Lung (tissue), 16 donors: ENCODE results near the gene OR1F1. TPM values are rescaled to one million over a fixed set of nuclear protein-coding genes. Genes with fewer than 3 reads are reported as not detected.
"Not testable (repeated sequence)": the region's sequence is repeated elsewhere in the genome, so short reads cannot be mapped to it uniquely, and the experiment has no call there.

ENCODE experiments used
- ATAC-seq: fragments of 200-7000 bp; cut with Tn5 transposase; one replicate; pipeline ENCODE4 v1.9.1; 2020; ENCODE audit warnings: moderate number of reproducible peaks; ENCODE audit not compliant: insufficient read depth, low FRiP score
- DNase-seq, 3 donors: peaks; one replicate each; pipeline ENCODE4 v3.0.0-alpha.2; 2013 to 2017
- H3K27ac ChIP-seq, 2 donors: one replicate each; pipeline ENCODE4 v1.5.1; 2013; ENCODE audit warnings: mild to moderate bottlenecking in 2 of 2, moderate library complexity in 2 of 2, control low read depth in 1 of 2, inconsistent platforms in 1 of 2, low read depth in 1 of 2, low read length in 1 of 2
- H3K27me3 ChIP-seq, 3 donors: one replicate each; pipeline ENCODE4 v1.5.1; 2013; ENCODE audit warnings: low read length in 2 of 3; ENCODE audit not compliant: control insufficient read depth in 3 of 3, insufficient read depth in 3 of 3
- H3K36me3 ChIP-seq, 4 donors: one replicate each; pipeline ENCODE4 v1.5.1; 2013; ENCODE audit warnings: low read length in 4 of 4, mild to moderate bottlenecking in 1 of 4, moderate library complexity in 1 of 4; ENCODE audit not compliant: control insufficient read depth in 4 of 4, insufficient read depth in 4 of 4
- H3K4me1 ChIP-seq, 5 donors: one replicate each; pipeline ENCODE4 v1.5.1; 2013; ENCODE audit warnings: low read length in 5 of 5, mild to moderate bottlenecking in 2 of 5, moderate library complexity in 1 of 5; ENCODE audit not compliant: control insufficient read depth in 5 of 5, insufficient read depth in 5 of 5
- H3K4me3 ChIP-seq: one replicate; pipeline ENCODE4 v1.5.1; 2013; ENCODE audit warnings: mild to moderate bottlenecking, control low read depth, moderate library complexity
- H3K9ac ChIP-seq, 2 donors: one replicate each; pipeline ENCODE4 v1.5.1; 2013; ENCODE audit warnings: low read length in 2 of 2, control low read depth in 1 of 2; ENCODE audit not compliant: insufficient read depth in 1 of 2
- H3K9me3 ChIP-seq, 4 donors: one replicate each; pipeline ENCODE4 v1.5.1; 2013; ENCODE audit warnings: low read length in 3 of 4, mild to moderate bottlenecking in 1 of 4, moderate library complexity in 1 of 4; ENCODE audit not compliant: control insufficient read depth in 4 of 4, insufficient read depth in 3 of 4
- WGBS, 2 donors: extraction: QIAGEN DNeasy Blood & Tissue Kit; methylation state at CpG; one replicate each; pipeline ENCODE4 v1.1.7; 2013; 5-methylcytosine and 5-hydroxymethylcytosine counted together
- long read RNA-seq, 5 donors: transcript quantifications; one replicate each; lab custom pipeline, GENCODE V29; 2026
- polyA plus RNA-seq, 2 donors: library from polyadenylated mRNA; stranded (reverse); fragments of 200-250 nt; gene quantifications; one replicate each; pipeline ENCODE4 v1.2.1, GENCODE V29; 2013
- total RNA-seq, 2 donors: library from RNA; depleted of rRNA in 1 of 2; stranded (reverse); fragments of >200 nt in 1 of 2; gene quantifications; one replicate each; pipeline ENCODE4 v1.2.1, GENCODE V29; 2014 to 2021
- TF ChIP-seq, protein P1 (sequence below): IDR thresholded peaks from 2 replicates; pipeline ENCODE4 v1.5.1; 2012; ENCODE audit warnings: mild to moderate bottlenecking; ENCODE audit errors: control extremely low read depth, extremely low read depth
- donor health status: control.
- donor health status: control.
- donor health status: Bipolar disorder and iron deficiency.
- donor health status: healthy.
- donor health status: DM: yes; HTN: yes; CAD: no.

The OR1F1 gene
- total RNA-seq (not detected), polyA plus RNA-seq (not detected)
- long read RNA-seq, donor 1, result 0 reads
- long read RNA-seq, donor 2, result 0 reads
- long read RNA-seq, donor 3, result 0 reads
- long read RNA-seq, donor 4, result 0 reads
- long read RNA-seq, donor 5, result 0 reads

GRCh38 chr16:3187798-3188674, at the start of gene OR1F1:
OR1F1 (plus strand) TSS chr16:3188204.
- peaks cover 0 to 21% (median 0%) of the 10 kb centered on the region in 4 donors for H3K9me3 ChIP-seq
- H3K27ac ChIP-seq, result no peak within 1 kb of the TSS
- TF ChIP-seq, protein P1, sequence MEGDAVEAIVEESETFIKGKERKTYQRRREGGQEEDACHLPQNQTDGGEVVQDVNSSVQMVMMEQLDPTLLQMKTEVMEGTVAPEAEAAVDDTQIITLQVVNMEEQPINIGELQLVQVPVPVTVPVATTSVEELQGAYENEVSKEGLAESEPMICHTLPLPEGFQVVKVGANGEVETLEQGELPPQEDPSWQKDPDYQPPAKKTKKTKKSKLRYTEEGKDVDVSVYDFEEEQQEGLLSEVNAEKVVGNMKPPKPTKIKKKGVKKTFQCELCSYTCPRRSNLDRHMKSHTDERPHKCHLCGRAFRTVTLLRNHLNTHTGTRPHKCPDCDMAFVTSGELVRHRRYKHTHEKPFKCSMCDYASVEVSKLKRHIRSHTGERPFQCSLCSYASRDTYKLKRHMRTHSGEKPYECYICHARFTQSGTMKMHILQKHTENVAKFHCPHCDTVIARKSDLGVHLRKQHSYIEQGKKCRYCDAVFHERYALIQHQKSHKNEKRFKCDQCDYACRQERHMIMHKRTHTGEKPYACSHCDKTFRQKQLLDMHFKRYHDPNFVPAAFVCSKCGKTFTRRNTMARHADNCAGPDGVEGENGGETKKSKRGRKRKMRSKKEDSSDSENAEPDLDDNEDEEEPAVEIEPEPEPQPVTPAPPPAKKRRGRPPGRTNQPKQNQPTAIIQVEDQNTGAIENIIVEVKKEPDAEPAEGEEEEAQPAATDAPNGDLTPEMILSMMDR, result no peak
- H3K36me3 ChIP-seq, result no peaks in the 10 kb centered on the region
- H3K9ac ChIP-seq, result no peak within 1 kb of the TSS
- peaks cover 0 to 20% (median 7%) of the 10 kb centered on the region in 5 donors for H3K4me1 ChIP-seq
- peaks cover 3 to 97% (median 95%) of the 10 kb centered on the region in 3 donors for H3K27me3 ChIP-seq
- ATAC-seq (no peak), DNase-seq (peak in 1 of 3 donors; percentile 25)
- WGBS, 2 donors, result 1 to 3% methylated on average over 51 of the region's 51 CpGs
- no peak within 1 kb of the TSS for H3K4me3 ChIP-seq

DNA sequence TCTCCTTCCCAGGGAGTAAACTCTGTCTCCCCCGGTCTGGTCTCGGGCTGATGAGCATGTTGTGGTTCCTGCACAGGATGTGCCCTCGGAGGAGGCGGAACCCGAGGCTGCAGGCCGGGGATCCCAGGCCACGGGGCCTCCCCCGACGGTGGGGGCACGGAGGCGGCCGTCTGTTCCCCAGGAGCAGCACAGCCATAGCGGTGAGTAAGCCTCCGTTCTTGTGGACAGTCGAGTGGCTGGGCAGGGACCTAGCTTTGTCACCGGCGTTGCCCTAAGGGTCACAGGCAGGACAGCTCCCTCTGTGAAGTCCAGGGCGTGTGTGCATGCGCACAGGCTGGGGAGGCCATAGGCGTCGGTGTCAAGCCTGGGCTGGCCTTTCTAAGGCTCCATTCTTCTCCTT, 49.7 kb upstream of the OR1F1 start:
- WGBS, 2 donors, result 89 to 91% methylated on average over 21 of the region's 21 CpGs
- Histone ChIP-seq H3K4me3 (no peak overlapping the region), H3K36me3 (peaks cover 0 to 44% (median 7%) of the 10 kb centered on the region in 4 donors)

GRCh38 chr16:3138823-3139426, 49.1 kb upstream of the OR1F1 start:
- no peak for ATAC-seq
- 93 to 94% methylated on average over 14 of the region's 14 CpGs for WGBS, 2 donors
- H3K9me3 ChIP-seq, result no peaks in the 10 kb centered on the region
- H3K4me3 ChIP-seq, result no peak overlapping the region
- peaks cover 0 to 44% (median 7%) of the 10 kb centered on the region in 4 donors for H3K36me3 ChIP-seq
- H3K4me1 ChIP-seq, result peaks cover 0 to 8% (median 0%) of the 10 kb centered on the region in 5 donors
- no peaks in the 10 kb centered on the region for H3K27me3 ChIP-seq
- TF ChIP-seq, protein P1, result no peak
- no peak for DNase-seq
- H3K27ac ChIP-seq, result no peak overlapping the region
- no peak overlapping the region for H3K9ac ChIP-seq

More for the DNA sequence above, 49.7 kb upstream of the OR1F1 start:
- H3K9ac ChIP-seq, result no peak overlapping the region
- DNase-seq, result no peak
- TF ChIP-seq, protein P1, result no peak
- no peak overlapping the region for H3K27ac ChIP-seq
- no peaks in the 10 kb centered on the region for H3K27me3 ChIP-seq
- H3K4me1 ChIP-seq, result peaks cover 0 to 11% (median 0%) of the 10 kb centered on the region in 5 donors
- no peaks in the 10 kb centered on the region for H3K9me3 ChIP-seq
- no peak for ATAC-seq

GRCh38 chr16:3139561-3139960, 48.4 kb upstream of the OR1F1 start:
- H3K27ac ChIP-seq, H3K9ac ChIP-seq, DNase-seq, H3K9me3 ChIP-seq, H3K27me3 ChIP-seq, ATAC-seq, H3K4me1 ChIP-seq, H3K4me3 ChIP-seq: not testable (repeated sequence)
- peaks cover 0 to 44% (median 5%) of the 10 kb centered on the region in 4 donors for H3K36me3 ChIP-seq
- WGBS, 2 donors, result 93 to 97% methylated on average over 9 of the region's 9 CpGs
